Measurements from ENCODE around the gene CBR4. TPM values are rescaled to one million over a fixed set of nuclear protein-coding genes. Genes with fewer than 3 reads are reported as not detected.

CBR4 gene
- total RNA-seq = 10 to 100 TPM; 11.2 to 17.0 (median 12.2) TPM
- 10 to 100 TPM in 1 of 2 donors, 1 to 10 TPM in 1; 7.2 to 10.7 TPM for polyA plus RNA-seq

GRCh38 chr4:169010125-169011023, at the start of gene CBR4:
Gene CBR4 (minus strand): TSS chr4:169010255. CDS start chr4:169010089, 166 bp downstream.
- TF ChIP-seq CTCF (IDR thresholded peaks at IDR 0.05) = peak in 2 of 4 donors; percentile 16 to 35
- ATAC-seq (peak; percentile 93 to 97 (median 95)), FAIRE-seq (peak; percentile 97), DNase-seq (peak; percentile 95 to 98 (median 98))
- Histone ChIP-seq H3K9me3 (no peaks in the 10 kb centered on the region), H3K4me3 (peak within 1 kb of the TSS; percentile 32 to 59 (median 52)), H3K36me3 (no peaks in the 10 kb centered on the region), H3K4me1 (peaks cover 9 to 40% (median 28%) of the 10 kb centered on the region in 3 donors), H3K27ac (peak within 1 kb of the TSS; percentile 86 to 97 (median 90)), H3K27me3 (no peaks in the 10 kb centered on the region)
- 0% methylated on average over 54 of the region's 54 CpGs for WGBS, 2 donors
- intact Hi-C loops (cut with DNase I) = loop anchor here in 2 of 3 donors (10.0 kb wide), 2 partner anchors 254 to 264 kb away; partner anchors contain the start of gene SH3RF1 (in 1 of the 2)

GRCh38 chr4:169059306-169060211, 49.5 kb upstream of the CBR4 start:
- ATAC-seq = peak in 1 of 4 donors; percentile 8
- no peak for FAIRE-seq
- no peak for TF ChIP-seq CTCF (IDR thresholded peaks at IDR 0.05)
- no peaks in the 10 kb centered on the region for H3K36me3 ChIP-seq
- no peaks in the 10 kb centered on the region for H3K9me3 ChIP-seq
- DNase-seq = no peak
- H3K27me3 ChIP-seq = no peaks in the 10 kb centered on the region
- WGBS, 2 donors = 81 to 89% methylated on average over 22 of the region's 22 CpGs
- H3K4me3 ChIP-seq = no peak overlapping the region
- peaks cover 0 to 9% (median 8%) of the 10 kb centered on the region in 3 donors for H3K4me1 ChIP-seq
- no peak overlapping the region for H3K27ac ChIP-seq
- intact Hi-C loops (cut with DNase I) = no loop called here

- no peaks in the 10 kb centered on the region for H3K9me3 ChIP-seq
- DNase-seq (no peak), FAIRE-seq (no peak), ATAC-seq (no peak)
- WGBS, 2 donors = 86 to 93% methylated on average over 7 of the region's 7 CpGs
- no peaks in the 10 kb centered on the region for H3K36me3 ChIP-seq
- no peak for TF ChIP-seq CTCF (IDR thresholded peaks at IDR 0.05)
- no peak overlapping the region for H3K4me3 ChIP-seq
- peaks cover 0 to 9% (median 8%) of the 10 kb centered on the region in 3 donors for H3K4me1 ChIP-seq
- intact Hi-C loops (cut with DNase I) = no loop called here
- H3K27me3 ChIP-seq = no peaks in the 10 kb centered on the region
- H3K27ac ChIP-seq = no peak overlapping the region
These were observed 48.3 kb upstream of the CBR4 start for GRCh38 chr4:169058312-169058711.

GRCh38 chr4:169054879-169055278, 44.8 kb upstream of the CBR4 start:
- no peak for DNase-seq
- H3K27me3 ChIP-seq = no peaks in the 10 kb centered on the region
- no peak overlapping the region for H3K27ac ChIP-seq
- no peak for TF ChIP-seq CTCF (IDR thresholded peaks at IDR 0.05)
- no peaks in the 10 kb centered on the region for H3K4me1 ChIP-seq
- 92 to 95% methylated on average over 6 of the region's 6 CpGs for WGBS, 2 donors
- FAIRE-seq = no peak
- no peak for ATAC-seq
- no peaks in the 10 kb centered on the region for H3K36me3 ChIP-seq
- no peak overlapping the region for H3K4me3 ChIP-seq
- no peaks in the 10 kb centered on the region for H3K9me3 ChIP-seq
- intact Hi-C loops (cut with DNase I) = no loop called here

Data from pancreas (tissue), 10 donors.